OCI-M1 (cell line): Measurements from ENCODE around the gene C3orf52.
"Not testable (repeated sequence)": the region's sequence is repeated elsewhere in the genome, so short reads cannot be mapped to it uniquely, and the experiment has no call there.

Experiments
- DNase-seq: peaks from one replicate; lab custom pipeline; 2025; lab: John Stamatoyannopoulos, UW

Gene C3orf52, protein sequence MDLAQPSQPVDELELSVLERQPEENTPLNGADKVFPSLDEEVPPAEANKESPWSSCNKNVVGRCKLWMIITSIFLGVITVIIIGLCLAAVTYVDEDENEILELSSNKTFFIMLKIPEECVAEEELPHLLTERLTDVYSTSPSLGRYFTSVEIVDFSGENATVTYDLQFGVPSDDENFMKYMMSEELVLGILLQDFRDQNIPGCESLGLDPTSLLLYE

DNA sequence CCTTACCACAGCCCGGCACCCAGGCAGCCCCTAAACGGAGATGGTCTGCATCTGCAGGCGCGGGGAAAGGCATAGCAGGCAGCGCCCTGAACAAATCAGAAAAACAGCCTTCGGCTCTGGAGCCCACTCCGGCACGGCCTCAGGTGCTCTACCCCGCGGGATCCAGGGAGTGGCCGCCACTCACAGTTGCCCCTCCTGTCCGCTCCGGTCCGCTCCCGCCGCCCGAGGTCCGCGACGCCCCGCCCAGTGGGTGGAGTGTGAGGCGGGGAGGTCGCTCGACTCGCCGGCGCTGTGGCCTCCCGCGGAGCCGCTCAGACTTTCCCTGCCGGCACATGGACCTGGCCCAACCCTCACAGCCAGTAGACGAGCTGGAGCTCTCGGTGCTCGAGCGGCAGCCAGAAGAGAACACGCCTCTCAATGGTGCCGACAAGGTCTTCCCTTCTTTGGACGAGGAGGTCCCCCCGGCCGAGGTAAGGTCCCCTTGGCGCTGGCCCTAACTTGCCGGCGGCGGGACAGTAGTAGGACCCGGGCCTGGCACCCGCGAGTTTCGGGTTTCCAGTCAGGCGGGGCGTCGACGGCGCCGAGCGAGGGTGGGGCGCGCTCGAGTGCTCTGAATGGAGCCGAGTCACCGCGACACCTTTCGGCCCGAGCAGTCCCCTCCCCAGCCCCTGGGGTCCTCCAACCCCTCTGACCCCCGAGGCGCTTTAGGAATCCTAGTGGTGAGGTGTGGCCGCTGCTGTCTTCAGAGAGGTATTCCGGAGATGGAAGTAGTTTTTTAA is at the start of gene C3orf52:
Gene C3orf52 (plus strand): TSS at position 314 of the 779 bp plus-strand sequence. CDS start 19 bp downstream, at position 333.
- DNase-seq, result no peak

DNA sequence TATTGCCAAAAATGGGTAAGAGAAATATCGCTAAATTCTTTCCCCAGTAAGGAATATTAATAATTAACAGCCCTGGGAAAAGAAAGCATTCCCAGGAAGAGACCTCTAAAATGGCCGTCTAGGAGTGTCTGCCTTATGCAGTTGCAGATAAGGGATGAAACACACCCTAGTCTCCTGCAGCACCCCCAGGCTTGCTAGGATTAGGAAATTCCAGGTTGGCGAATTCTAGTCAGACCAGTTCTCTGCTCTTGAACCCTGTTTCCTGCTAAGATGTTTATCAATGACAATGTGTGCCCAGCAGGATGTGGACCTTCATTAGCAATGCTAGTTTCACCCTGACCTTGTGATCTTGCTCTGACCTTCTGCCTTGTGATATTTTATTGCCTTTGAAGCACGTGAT is 49.0 kb upstream of the C3orf52 start:
- DNase-seq, result not testable (repeated sequence)

DNA sequence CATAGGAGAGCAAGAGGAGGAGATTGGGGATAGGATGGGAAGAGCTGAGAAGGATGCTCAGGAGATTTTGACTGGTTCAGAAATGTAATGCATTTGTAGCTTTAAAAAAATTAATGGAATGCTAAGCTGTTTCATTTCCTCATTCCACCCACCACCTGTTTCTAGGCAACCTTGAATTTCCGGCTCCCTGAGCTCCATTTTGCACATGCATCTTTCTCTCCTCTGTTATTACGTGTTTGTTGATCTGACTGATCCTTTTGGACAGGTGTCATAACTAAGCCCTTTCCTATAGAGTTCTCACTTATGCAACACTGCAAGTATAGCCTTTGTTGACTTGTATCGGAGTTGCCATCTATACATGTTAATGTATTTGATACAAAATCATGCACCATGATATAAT is 47.3 kb upstream of the C3orf52 start:
- no peak for DNase-seq

DNA sequence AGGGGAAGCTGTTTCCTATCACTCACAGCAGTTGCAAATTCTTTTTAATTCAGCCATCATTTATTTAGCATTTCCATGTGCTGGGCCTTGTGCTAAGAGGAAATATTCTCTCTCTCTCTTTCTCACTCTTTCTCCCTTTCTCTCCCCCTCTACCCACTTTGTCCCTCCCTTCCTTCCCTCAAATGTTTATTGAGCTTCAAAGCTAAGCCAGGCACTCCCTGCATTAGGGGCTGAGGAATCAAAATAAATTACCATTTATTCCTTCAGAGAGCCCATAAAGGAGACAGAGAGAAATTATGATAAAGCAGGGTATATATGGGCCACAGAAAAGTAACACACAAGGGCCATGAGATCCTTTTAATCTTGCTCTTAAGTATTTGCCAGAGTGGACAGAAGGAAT is 44.9 kb upstream of the C3orf52 start:
- DNase-seq, result no peak

DNA sequence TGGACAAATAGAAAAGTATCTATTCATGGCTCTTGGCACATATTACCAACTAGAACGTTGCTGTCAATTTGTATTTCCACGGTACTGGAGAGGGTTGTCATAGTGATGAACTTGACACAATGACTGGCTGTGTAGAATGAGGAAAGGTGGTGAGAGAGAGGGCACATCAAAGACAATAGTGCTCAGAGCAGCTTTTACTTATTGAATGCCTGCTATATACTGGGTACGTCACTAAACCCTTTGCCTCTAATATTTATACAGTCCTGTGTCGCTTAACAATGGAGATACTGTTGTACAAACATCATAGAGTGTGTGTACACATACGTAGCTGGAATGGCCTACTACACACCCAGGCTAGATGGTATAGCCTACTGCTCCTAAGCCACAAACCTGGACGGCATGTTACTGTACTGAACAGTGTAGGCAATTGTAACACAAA is 43.3 kb upstream of the C3orf52 start:
- DNase-seq, result no peak

DNA sequence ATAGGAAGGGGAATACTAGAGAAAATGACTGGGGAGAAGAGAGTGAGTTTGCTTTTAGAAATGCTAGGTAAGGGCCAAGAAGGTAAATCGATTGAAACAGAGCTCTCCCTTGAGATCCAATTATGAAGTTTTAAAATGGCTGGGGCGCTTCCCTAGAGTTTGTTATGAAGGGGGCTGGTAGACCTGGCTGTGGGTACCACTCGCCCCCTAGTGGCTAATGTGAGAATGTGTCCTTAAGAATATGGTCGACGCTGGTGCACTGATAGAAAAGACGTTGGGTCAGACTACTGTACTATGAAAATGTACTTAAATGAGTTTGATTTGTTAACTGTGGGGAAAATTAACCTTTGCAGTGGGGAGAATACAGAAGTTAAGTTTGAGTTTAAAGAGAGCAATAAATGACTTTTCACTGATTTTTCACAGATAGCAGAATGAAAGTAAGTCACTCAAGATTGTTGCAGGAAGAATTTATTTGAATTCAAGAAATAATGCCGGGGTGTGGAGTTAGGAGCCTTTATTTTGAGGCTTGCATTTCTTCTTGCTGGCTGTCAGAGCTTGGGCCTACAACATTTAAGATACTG is 42.5 kb upstream of the C3orf52 start:
- DNase-seq, result peak; percentile 73

DNA sequence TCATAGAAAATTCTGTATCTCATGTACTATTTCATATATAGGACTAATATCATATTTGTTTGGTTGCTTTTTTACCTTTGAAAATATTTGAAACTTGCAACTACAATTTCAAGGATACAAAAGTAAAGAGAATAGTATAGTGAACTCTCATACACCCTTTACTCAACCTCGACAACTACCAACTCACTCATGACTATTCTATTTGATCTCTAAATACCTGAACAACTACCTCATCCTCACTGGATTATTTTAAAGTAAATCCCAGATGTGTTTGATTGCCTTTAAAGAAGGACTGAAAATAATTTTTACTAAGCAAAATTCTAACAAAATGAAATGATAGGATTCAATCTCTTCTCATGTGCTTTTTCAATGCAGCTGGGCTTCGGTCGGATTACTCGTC is 39.6 kb upstream of the C3orf52 start:
- DNase-seq, result no peak

DNA sequence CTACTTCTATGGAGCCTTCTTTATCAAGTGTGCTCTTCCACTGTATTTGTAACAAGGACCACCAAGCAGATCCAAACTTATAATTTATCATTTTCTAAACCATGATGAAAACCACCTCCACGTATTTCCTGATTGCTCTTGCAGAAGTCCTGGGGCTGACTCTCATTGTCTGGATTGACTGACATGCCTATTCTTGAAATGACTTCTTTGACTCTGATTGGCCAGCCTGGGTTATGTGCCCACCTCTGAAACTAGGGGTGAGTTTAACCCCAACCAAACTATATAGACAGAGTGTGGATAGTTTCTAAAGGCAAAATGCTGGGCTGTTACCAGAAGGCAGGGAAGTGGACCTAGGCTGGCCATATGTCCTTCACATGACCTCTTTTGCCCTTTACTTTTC is 38.9 kb upstream of the C3orf52 start:
- no peak for DNase-seq

DNA sequence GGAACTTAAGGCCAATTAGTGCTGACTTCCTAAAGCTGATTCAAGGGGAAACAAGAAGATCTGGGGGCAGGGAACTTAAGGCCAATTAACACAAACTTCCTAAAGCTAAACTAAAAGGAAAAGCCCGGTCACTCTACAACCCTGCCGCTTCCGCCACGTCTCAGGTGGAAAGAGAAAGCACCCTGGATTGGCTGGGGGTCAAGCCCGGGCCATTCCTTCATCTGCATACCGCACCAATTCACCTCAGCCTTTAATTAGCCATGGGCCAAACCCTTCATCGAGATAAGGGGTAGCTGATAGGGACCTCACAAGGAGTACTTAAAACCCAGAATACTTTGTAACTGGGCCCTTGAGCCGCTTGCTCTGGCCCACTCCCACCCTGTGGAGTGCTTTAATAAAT is 37.3 kb upstream of the C3orf52 start:
- no peak for DNase-seq

DNA sequence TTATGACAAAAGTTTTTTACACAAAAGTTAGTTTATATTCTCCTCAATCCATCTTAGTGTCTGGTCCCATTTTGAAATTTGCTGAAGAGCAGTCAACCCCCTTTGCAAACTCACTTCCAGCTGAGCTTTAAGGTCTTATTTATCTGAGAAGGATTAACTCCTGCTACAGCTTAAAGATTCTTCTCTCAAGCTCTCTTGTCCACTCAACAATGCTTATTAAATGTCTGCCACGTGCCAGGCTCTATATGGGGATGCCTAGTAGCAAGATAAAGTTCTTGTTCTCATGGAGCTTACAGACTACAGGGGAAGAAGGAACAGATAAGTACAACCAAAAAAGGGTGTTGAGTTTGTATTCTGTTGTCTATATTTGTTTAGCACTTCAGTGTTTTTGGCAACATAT is 33.0 kb upstream of the C3orf52 start:
- no peak for DNase-seq

DNA sequence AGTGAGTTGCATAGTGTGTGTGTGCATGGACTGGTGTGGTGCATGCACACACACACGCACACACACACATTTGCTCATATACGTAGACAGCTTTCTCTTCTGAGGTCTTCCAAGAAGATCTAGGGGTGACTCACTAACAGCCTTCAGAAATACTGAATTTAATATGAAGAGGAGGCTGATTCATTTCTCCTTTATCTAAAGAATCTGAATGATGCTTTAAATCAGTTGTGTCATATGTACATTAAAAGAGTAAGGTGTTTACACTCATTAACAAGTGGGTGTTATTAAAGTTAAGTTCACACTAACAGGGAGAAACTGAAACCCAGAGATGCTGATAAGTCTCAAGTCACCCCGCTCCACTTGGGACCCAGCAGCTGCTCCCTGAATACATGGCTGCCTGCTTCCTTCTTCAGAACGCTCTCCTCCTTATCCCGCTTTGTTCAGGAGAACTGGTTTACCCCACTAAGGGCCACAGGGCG is 29.7 kb upstream of the C3orf52 start:
- DNase-seq, result no peak

DNA sequence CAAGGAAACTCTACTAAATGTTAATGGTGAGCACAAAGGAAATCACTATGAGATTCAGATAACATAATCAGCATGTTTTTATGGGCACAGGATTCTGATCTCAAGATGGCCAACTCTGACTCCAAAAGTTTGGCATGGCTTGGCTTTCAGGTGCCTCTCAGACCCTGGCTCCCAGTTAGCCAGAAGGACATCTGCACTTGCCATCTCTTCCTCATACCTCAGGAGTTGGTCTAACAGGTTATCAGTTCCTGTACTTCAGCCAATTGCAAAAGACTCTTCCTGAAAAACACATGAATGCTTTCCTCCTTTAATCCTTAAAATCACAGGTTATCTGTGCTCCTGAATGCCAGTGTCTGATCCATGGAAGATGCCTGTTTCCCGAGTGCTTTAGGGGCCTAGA is 26.7 kb upstream of the C3orf52 start:
- no peak for DNase-seq

DNA sequence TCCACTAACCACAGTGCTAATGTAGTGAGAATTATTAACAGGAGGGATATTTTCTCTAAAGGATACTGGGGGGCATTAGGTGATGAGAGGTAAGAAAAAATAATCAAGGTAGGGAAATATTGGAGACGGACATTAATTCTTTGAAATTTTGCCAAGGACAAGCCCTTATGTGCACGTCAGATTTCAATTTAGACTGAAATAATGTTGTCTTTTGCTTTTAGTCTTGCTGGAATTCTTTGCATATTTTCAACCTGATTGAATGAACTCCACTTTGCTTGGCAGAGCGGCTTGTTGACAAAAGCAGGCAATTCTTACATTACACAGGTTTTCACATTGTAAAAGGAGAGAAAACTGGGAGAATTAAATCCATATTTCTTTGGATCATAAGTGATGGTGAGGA is 25.0 kb upstream of the C3orf52 start:
- no peak for DNase-seq

DNA sequence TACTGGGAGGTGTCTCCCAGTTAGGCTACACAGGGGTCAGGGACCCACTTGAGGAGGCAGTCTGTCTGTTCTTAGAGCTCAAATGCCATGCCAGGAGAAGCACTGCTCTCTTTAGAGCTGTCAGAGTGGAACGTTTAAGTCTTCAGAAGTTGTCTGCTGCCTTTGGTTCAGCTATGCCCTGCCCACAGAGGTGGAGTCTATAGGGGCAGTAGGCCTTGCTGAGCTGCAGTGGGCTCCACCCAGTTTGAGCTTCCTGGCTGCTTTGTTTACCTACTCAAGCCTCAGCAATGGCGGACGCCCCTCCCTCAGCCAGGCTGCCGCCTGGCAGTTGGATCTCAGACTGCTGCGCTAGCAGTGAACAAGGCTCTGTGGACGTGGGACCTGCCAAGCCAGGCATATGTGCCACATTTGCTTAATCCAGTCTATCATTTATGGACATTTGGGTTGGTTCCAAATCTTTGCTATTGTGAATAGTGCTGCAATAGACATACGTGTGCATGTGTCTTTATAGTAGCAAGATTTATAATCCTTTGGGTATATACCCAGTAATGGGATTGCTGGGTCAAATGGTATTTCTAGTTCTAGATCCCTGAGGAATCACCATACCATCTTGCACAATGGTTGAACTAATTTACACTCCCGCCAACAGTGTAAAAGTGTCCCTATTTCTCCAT is 13.7 kb upstream of the C3orf52 start:
- not testable (repeated sequence) for DNase-seq

DNA sequence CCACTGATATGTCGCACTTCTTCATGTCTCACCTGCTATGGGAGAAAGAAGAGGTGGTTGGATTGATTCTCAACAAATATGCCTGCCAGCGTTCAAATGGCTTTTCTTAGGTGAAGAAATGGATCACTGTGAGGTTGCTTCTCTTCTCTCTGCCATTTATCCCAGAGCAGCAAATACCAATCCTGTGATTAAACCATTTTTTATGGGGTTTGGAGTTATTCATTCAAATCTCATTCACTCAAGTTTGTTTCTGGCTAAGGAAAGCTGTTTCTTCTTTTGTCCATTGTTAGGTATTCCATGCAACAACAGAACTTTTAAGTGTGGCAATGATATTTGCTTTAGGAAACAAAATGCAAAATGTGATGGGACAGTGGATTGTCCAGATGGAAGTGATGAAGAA is 12.2 kb upstream of the C3orf52 start:
- no peak for DNase-seq

DNA sequence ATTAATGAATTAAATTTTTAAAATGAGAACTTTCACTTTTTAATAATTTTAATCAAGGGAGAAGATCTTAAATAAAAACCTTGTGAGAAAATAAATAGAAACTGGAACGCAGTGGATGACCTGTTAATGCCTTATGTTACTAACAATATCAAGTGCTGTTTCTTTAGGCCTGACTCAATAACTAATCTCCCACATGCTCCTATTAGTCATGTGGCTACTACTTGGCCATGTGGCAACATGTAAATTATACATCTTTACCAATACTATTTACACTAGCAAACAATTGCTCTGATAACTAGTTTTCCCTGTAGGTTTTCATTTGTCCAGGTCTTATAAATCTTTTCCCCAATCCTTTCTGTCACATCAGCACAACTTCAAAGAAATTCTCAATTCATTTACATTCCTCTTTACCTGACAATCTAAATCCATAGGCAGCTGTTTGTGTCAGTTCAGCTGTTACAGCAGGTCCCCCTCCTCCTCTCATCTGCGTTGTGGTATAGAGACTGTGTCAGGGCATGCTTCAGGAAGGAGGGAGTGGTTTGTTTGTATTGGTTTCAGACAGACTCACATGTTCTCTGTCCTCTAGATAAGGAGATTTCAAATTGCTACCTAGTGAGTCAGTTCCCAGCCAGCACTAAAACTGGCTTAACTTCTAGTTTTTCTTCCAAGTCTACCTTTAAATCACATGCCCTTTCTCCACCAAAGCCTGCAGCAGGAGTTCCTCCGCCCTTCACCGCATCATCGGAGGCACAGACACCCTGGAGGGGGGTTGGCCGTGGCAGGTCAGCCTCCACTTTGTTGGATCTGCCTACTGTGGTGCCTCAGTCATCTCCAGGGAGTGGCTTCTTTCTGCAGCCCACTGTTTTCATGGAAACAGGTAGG is 11.3 kb upstream of the C3orf52 start:
- peak; percentile 47 for DNase-seq

DNA sequence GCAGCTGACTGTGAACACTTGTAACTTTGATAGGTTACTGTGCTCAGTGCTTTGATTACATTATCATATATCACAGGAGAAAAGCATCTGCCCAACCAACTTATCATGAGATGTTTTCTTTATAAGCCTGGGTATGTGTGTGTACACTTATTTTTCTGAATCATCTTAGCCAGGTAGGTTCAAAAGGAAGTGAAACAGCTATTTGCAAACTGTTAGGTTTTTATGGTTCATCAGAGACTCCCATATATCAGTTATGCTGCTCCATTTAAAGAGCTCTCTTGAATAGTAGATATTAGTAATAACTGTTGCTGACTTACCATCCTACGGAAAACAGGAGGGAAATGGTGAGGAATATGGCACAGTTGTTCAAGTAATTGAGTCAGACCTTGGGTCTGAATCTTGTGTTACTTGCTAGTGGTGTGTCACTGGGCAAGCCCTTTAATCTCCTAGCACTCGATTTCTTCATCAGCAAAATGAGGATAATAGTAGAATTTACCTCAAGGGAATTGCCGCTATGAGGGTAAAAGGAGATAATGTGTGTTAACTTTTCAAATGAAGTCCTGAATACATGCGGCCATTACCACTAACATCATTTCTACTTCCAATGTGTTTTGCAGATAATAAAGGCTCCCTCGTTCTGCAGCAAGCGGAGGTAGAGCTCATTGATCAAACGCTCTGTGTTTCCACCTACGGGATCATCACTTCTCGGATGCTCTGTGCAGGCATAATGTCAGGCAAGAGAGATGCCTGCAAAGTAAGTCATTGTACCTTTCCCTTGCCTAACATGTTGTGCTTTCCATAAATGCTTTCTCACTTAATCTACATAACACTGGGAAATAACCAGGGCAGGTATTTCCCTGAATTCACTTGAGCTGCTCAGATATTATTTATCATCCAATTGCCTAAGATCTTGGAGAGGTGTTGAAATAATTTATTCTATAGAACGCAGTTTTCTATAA is 7.8 kb upstream of the C3orf52 start:
- DNase-seq, result no peak

DNA sequence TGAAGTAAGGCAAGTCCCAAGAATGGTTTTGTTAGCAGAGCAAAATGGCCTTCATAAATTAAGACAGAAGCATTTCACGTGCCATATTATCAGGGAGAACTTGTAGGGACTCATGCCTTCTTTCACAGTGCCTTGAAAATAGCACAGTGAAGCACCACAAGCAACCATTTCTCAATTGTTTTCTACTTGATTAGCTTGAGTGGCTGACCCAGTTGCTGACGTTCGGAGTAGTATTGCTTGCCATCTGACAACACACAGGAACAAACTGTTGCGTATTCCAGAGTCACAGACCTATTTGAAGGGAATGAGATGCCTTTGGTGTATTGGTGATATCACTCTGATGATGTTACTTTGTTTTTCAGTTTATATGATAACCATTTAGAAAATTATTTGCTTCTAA is 3.0 kb upstream of the C3orf52 start:
- DNase-seq, result no peak

DNA sequence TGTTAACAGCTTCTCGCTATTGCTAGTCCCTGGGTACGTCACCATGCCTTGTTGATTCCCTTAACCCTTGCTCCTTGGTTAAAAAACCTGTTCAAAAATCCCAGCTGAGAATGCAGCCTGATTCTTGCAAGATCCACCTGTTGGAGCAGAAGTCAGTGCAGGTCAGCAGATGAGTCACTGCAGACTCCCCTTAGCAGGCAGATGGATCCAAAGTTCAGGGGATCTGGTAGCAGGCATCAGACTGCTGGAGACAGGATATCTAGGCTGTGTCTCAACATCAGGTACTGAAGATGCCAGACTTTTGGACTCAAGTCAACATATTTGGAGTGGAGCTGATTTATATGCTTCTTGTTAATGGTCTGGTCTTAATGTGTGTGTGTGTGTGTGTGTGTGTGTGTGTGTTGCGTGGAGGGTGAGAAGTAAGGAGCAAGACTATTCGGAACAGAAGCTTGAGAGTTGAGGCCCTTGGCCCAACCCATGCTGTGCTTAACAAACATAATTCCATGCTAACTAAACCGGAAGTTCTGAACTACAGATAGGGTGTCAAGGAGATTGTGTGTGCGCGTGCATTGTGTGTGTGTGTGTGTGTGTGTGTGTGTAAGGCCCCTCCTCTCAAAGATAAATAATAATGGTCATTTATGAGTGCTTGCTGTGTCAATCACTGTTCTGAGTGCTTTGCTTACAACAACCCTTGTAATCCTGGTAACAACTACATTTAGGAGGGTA is 1.0 kb upstream of the C3orf52 start:
- DNase-seq, result no peak

DNA sequence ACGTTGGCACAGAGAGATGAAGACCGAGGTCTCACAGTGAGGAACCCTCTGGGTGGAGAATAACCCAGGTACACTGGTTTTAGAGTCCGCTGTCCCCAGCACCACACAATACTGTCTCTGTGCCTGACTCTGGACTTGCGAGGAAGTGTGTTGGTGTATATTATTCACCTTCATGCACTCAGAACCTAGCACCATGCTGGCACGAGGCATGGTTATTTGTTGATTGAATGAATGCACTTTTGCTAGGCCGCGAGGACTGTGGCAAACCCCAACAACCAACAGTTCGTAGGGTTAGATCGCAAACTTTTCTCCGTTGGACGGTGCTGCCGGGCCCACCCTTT is 484 bp upstream of the C3orf52 start:
- no peak for DNase-seq
